WTC11 (cell line): ENCODE results near the gene CDH13.

Experiments used
- GTF2I ChIP-seq: fragments of 250-450 bp; sonication (Bioruptor Pico); conservative IDR thresholded peaks from 2 replicates; pipeline ENCODE4 v1.4.0; 2021; ENCODE audit warnings: mild to moderate bottlenecking
- ZNF263 ChIP-seq: sonication (generic); formaldehyde crosslinking; IDR thresholded peaks from 2 replicates; pipeline ENCODE4 v1.8.1; 2022; ENCODE audit warnings: low read depth, mild to moderate bottlenecking, moderate library complexity, missing genetic modification reagents
- TF ChIP-seq, protein P1 (sequence below): fragments of 200-600 bp; IDR thresholded peaks from 2 replicates; pipeline ENCODE4 v1.8.0; 2022; ENCODE audit warnings: antibody characterized with exemption
- TF ChIP-seq, protein P2 (sequence below): sonication (generic); formaldehyde crosslinking; IDR thresholded peaks from 2 replicates; pipeline ENCODE4 v1.8.1; 2023; ENCODE audit warnings: mild to moderate bottlenecking, missing genetic modification reagents, moderate library complexity
- TF ChIP-seq, protein P3 (sequence below): sonication (generic); formaldehyde crosslinking; IDR thresholded peaks from 2 replicates; pipeline ENCODE4 v1.8.1; 2022; ENCODE audit warnings: low read depth, missing genetic modification reagents, borderline replicate concordance
- TF ChIP-seq, protein P4 (sequence below): sonication (generic); formaldehyde crosslinking; IDR thresholded peaks from 2 replicates; pipeline ENCODE4 v1.8.0; 2022; ENCODE audit warnings: mild to moderate bottlenecking, missing genetic modification reagents

DNA sequence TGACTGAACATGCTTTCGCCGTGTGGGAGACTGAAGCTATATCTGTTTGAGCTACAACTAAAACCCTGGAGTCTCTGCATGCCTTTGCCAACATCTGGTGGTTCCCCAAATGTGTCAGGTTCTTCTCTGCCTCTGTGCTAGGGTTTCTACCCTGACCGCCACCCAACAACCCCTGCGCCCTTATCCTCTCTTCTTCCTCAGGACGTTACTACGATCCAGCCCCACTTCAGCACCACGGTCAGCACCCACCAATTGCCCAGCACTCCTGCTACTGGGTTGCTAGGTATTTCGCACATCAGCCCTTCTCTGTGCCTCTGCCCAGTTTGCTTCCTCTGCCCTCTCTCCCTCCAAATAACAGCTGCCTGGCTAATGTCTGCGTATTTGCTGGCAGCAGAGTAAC, 1074.7 kb downstream of the CDH13 start:
- TF ChIP-seq GTF2I (CRISPR knock-in tag) (no peak), ZNF263 (CRISPR knock-in tag) (no peak)
- TF ChIP-seq, protein P1, sequence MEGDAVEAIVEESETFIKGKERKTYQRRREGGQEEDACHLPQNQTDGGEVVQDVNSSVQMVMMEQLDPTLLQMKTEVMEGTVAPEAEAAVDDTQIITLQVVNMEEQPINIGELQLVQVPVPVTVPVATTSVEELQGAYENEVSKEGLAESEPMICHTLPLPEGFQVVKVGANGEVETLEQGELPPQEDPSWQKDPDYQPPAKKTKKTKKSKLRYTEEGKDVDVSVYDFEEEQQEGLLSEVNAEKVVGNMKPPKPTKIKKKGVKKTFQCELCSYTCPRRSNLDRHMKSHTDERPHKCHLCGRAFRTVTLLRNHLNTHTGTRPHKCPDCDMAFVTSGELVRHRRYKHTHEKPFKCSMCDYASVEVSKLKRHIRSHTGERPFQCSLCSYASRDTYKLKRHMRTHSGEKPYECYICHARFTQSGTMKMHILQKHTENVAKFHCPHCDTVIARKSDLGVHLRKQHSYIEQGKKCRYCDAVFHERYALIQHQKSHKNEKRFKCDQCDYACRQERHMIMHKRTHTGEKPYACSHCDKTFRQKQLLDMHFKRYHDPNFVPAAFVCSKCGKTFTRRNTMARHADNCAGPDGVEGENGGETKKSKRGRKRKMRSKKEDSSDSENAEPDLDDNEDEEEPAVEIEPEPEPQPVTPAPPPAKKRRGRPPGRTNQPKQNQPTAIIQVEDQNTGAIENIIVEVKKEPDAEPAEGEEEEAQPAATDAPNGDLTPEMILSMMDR, result no peak
- TF ChIP-seq, protein P2, sequence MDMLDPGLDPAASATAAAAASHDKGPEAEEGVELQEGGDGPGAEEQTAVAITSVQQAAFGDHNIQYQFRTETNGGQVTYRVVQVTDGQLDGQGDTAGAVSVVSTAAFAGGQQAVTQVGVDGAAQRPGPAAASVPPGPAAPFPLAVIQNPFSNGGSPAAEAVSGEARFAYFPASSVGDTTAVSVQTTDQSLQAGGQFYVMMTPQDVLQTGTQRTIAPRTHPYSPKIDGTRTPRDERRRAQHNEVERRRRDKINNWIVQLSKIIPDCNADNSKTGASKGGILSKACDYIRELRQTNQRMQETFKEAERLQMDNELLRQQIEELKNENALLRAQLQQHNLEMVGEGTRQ (CRISPR knock-in tag), result no peak
- TF ChIP-seq, protein P3, sequence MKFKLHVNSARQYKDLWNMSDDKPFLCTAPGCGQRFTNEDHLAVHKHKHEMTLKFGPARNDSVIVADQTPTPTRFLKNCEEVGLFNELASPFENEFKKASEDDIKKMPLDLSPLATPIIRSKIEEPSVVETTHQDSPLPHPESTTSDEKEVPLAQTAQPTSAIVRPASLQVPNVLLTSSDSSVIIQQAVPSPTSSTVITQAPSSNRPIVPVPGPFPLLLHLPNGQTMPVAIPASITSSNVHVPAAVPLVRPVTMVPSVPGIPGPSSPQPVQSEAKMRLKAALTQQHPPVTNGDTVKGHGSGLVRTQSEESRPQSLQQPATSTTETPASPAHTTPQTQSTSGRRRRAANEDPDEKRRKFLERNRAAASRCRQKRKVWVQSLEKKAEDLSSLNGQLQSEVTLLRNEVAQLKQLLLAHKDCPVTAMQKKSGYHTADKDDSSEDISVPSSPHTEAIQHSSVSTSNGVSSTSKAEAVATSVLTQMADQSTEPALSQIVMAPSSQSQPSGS (CRISPR knock-in tag), result no peak; the same call in 1 of the 2 replicates
- TF ChIP-seq, protein P4, sequence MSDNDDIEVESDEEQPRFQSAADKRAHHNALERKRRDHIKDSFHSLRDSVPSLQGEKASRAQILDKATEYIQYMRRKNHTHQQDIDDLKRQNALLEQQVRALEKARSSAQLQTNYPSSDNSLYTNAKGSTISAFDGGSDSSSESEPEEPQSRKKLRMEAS, result no peak
